ENCODE measurements around the gene ACTN1.

Gene ACTN1

GRCh38 chr14:68969278-68970033 lies 9.6 kb downstream of the ACTN1 start:
- DNase-seq (ENCODE audit: low read depth in 2 of 2) = no peak

- DNase-seq (ENCODE audit: low read depth in 2 of 2) = no peak
Observed at GRCh38 chr14:68968721-68969120, 10.4 kb downstream of the ACTN1 start.

- DNase-seq (ENCODE audit: low read depth in 2 of 2) = no peak
Observed at GRCh38 chr14:68968051-68968450, 11.1 kb downstream of the ACTN1 start.

- DNase-seq (ENCODE audit: low read depth in 2 of 2) = no peak
Observed at GRCh38 chr14:68967459-68967940, 11.6 kb downstream of the ACTN1 start.

- no peak for DNase-seq (ENCODE audit: low read depth in 2 of 2)
Observed at GRCh38 chr14:68966872-68967301, 12.2 kb downstream of the ACTN1 start.

- DNase-seq (ENCODE audit: low read depth in 2 of 2) = no peak
Observed at GRCh38 chr14:68965261-68965761, 13.8 kb downstream of the ACTN1 start.

GRCh38 chr14:68964300-68965093 lies 14.6 kb downstream of the ACTN1 start:
- no peak for DNase-seq (ENCODE audit: low read depth in 2 of 2)

- DNase-seq (ENCODE audit: low read depth in 2 of 2) = no peak
Observed at GRCh38 chr14:68962681-68963080, 16.4 kb downstream of the ACTN1 start.

- no peak for DNase-seq (ENCODE audit: low read depth in 2 of 2)
Observed at GRCh38 chr14:68961781-68962584, 17.1 kb downstream of the ACTN1 start.

GRCh38 chr14:68961361-68961760 lies 17.7 kb downstream of the ACTN1 start:
- DNase-seq (ENCODE audit: low read depth in 2 of 2) = no peak

- no peak for DNase-seq (ENCODE audit: low read depth in 2 of 2)
Observed at GRCh38 chr14:68960123-68960522, 19.0 kb downstream of the ACTN1 start.

- no peak for DNase-seq (ENCODE audit: low read depth in 2 of 2)
Observed at GRCh38 chr14:68959035-68959434, 20.1 kb downstream of the ACTN1 start.

GRCh38 chr14:68958553-68958952 lies 20.5 kb downstream of the ACTN1 start:
- DNase-seq (ENCODE audit: low read depth in 2 of 2) = no peak

GRCh38 chr14:68957775-68958174 lies 21.3 kb downstream of the ACTN1 start:
- no peak for DNase-seq (ENCODE audit: low read depth in 2 of 2)

GRCh38 chr14:68956724-68957123 lies 22.4 kb downstream of the ACTN1 start:
- DNase-seq (ENCODE audit: low read depth in 2 of 2) = no peak

- DNase-seq (ENCODE audit: low read depth in 2 of 2) = no peak
Observed at GRCh38 chr14:68955851-68956179, 23.3 kb downstream of the ACTN1 start.

GRCh38 chr14:68955164-68955850 lies 23.8 kb downstream of the ACTN1 start:
- no peak for DNase-seq (ENCODE audit: low read depth in 2 of 2)

GRCh38 chr14:68953196-68953555 lies 25.9 kb downstream of the ACTN1 start:
- no peak for DNase-seq (ENCODE audit: low read depth in 2 of 2)

GRCh38 chr14:68952531-68953195 lies 26.4 kb downstream of the ACTN1 start:
- peak; percentile 86 for DNase-seq (ENCODE audit: low read depth in 2 of 2)

GRCh38 chr14:68951800-68952530 lies 27.1 kb downstream of the ACTN1 start:
- no peak for DNase-seq (ENCODE audit: low read depth in 2 of 2)

All from fibroblast of skin of left biceps (primary cell).